Mesothelial cell of epicardium (in vitro differentiated cells): ENCODE results near the gene GPANK1. TPM values are rescaled to one million over a fixed set of nuclear protein-coding genes. Genes with fewer than 3 reads are reported as not detected.

Experiments used
- DNase-seq, 2 experiments: peaks; one replicate each; pipeline ENCODE4 v3.0.0; 2021; ENCODE audit warnings: low spot score in 2 of 2; ENCODE audit not compliant: unreplicated experiment in 2 of 2
- H3K27ac Mint-ChIP-seq: 2 replicates; pipeline ENCODE4 v1.8.0; 2021; ENCODE audit warnings: mixed read lengths
- H3K27me3 Mint-ChIP-seq: 2 replicates; pipeline ENCODE4 v1.8.0; 2021; ENCODE audit warnings: low read depth, mixed read lengths
- H3K36me3 Mint-ChIP-seq: 2 replicates; pipeline ENCODE4 v1.8.0; 2021; ENCODE audit warnings: mixed read lengths
- H3K4me1 Mint-ChIP-seq: 2 replicates; pipeline ENCODE4 v1.8.0; 2021; ENCODE audit warnings: mixed read lengths
- H3K4me3 Mint-ChIP-seq: 2 replicates; pipeline ENCODE4 v1.8.0; 2021; ENCODE audit warnings: mild to moderate bottlenecking, moderate library complexity, mixed read lengths
- H3K9me3 Mint-ChIP-seq: 2 replicates; pipeline ENCODE4 v1.8.0; 2021; ENCODE audit warnings: mixed read lengths
- CTCF ChIP-seq: fragments of 200-600 bp; sonication (generic); IDR thresholded peaks from one replicate; pipeline ENCODE4 v1.5.0; 2021; ENCODE audit warnings: antibody characterized with exemption; ENCODE audit not compliant: unreplicated experiment
- total RNA-seq: library from RNA; stranded (reverse); gene quantifications from 3 replicates; pipeline ENCODE4 v1.2.1, GENCODE V29; 2021

Gene GPANK1
- total RNA-seq, 1 donor from 2014 or later, result 14.8 TPM

- H3K27ac Mint-ChIP-seq, result peak within 1 kb of the TSS; percentile 99
- H3K27me3 Mint-ChIP-seq, result no peaks in the 10 kb centered on the region
- H3K4me1 Mint-ChIP-seq, result peaks cover 19% of the 10 kb centered on the region
- H3K4me3 Mint-ChIP-seq, result peak within 1 kb of the TSS; percentile 97
- no peak for TF ChIP-seq CTCF
- peak; percentile 94 to 98 for DNase-seq
- H3K9me3 Mint-ChIP-seq, result no peaks in the 10 kb centered on the region
- H3K36me3 Mint-ChIP-seq, result peaks cover under 1% of the 10 kb centered on the region
These were observed 38.3 kb upstream of the GPANK1 start, which contains the start of gene ABHD16A for GRCh38 chr6:31702819-31703716. TSS of gene ABHD16A (minus strand) at chr6:31703324. CDS start at chr6:31703281, 43 bp downstream.

- Mint-ChIP-seq H3K4me1 (peaks cover 22% of the 10 kb centered on the region), H3K36me3 (peaks cover 2% of the 10 kb centered on the region), H3K4me3 (peak overlapping the region; percentile 97), H3K27ac (peak overlapping the region; percentile 99), H3K27me3 (no peaks in the 10 kb centered on the region), H3K9me3 (no peaks in the 10 kb centered on the region)
- DNase-seq, result no peak
- TF ChIP-seq CTCF, result no peak
These were observed 37.6 kb upstream of the GPANK1 start for GRCh38 chr6:31702405-31702818.

GRCh38 chr6:31701666-31702404 lies 37.0 kb upstream of the GPANK1 start:
- no peak for DNase-seq
- H3K36me3 Mint-ChIP-seq, result peaks cover 6% of the 10 kb centered on the region
- peak overlapping the region; percentile 99 for H3K27ac Mint-ChIP-seq
- H3K27me3 Mint-ChIP-seq, result no peaks in the 10 kb centered on the region
- H3K9me3 Mint-ChIP-seq, result no peaks in the 10 kb centered on the region
- H3K4me1 Mint-ChIP-seq, result peaks cover 26% of the 10 kb centered on the region
- TF ChIP-seq CTCF, result no peak
- peak overlapping the region; percentile 97 for H3K4me3 Mint-ChIP-seq

- H3K27me3 Mint-ChIP-seq, result no peaks in the 10 kb centered on the region
- no peaks in the 10 kb centered on the region for H3K9me3 Mint-ChIP-seq
- TF ChIP-seq CTCF, result no peak
- no peak for DNase-seq
- H3K4me1 Mint-ChIP-seq, result peaks cover 28% of the 10 kb centered on the region
- peak overlapping the region; percentile 97 for H3K4me3 Mint-ChIP-seq
- peaks cover 6% of the 10 kb centered on the region for H3K36me3 Mint-ChIP-seq
- peak overlapping the region; percentile 19 for H3K27ac Mint-ChIP-seq
These were observed 36.1 kb upstream of the GPANK1 start for GRCh38 chr6:31700740-31701401.

- Mint-ChIP-seq H3K36me3 (peaks cover 14% of the 10 kb centered on the region), H3K27me3 (no peaks in the 10 kb centered on the region), H3K9me3 (no peaks in the 10 kb centered on the region), H3K4me1 (peaks cover 25% of the 10 kb centered on the region), H3K4me3 (no peak overlapping the region), H3K27ac (peak overlapping the region; percentile 36)
- no peak for TF ChIP-seq CTCF
- DNase-seq, result no peak
These were observed 32.8 kb upstream of the GPANK1 start for GRCh38 chr6:31697555-31697954.
